ENCODE data around the gene CCDC127. TPM values are rescaled to one million over a fixed set of nuclear protein-coding genes. Genes with fewer than 3 reads are reported as not detected.

CCDC127 gene
- total RNA-seq, 1 donor from 2014 or later: 8.8 TPM

DNA sequence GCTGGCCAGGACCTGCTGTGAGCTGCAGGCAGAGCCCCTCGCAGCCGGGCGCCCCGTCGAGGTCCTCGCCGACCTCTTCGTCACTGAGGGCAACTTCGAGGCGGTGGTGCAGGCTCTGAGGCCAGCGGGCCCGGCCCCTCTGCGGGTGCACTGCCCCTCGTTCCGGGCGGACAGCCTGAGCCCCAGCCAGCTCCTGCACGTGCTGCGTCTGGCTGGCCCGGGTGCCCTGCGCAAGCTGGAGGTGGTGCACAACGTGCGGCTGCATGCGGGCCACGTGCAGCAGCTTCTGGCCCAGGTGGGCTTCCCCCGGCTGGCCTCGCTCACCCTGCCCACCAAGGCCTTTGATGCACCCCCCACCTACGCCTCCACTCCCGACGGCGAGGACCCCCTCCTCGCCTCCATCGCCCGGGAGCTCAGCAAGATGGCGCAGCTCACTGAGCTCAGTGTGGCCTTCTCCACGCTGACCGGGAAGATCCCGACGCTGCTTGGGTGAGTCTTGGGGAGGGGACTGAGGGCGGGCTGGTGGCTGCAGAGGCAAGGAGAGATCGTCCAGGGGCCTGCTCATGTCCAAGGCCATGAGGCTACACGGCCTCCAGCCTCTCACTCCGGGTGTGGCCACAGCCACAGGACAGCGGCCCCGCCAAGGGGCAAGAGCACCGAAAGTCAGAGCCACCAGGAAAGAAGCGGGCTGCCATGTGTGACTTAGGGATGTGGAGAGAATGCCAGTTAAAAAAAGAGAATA, 25.8 kb downstream of the CCDC127 start:
- Histone ChIP-seq H3K4me3 (ENCODE audit: insufficient read depth, low read depth, low read length) (no peak overlapping the region), H4K20me1 (ENCODE audit: insufficient read depth, low read length) (peaks cover 3% of the 10 kb centered on the region), H3K9ac (ENCODE audit: low read length) (no peak overlapping the region), H3K9me3 (ENCODE audit: insufficient read depth, low read depth, low read length) (no peaks in the 10 kb centered on the region), H3K36me3 (ENCODE audit: insufficient read depth, low read length) (no peaks in the 10 kb centered on the region), H3K4me1 (ENCODE audit: insufficient read depth, low read length) (peaks cover 11% of the 10 kb centered on the region), H3K27me3 (ENCODE audit: insufficient read depth, low read length) (peaks cover 9% of the 10 kb centered on the region), H2AFZ (ENCODE audit: low read depth, low read length) (no peak overlapping the region), H3K4me2 (ENCODE audit: low read length) (no peak overlapping the region), H3K79me2 (ENCODE audit: insufficient read depth, low read length) (no peaks in the 10 kb centered on the region), H3K27ac (ENCODE audit: low read depth, low read length) (no peak overlapping the region)
- no peaks in the 10 kb centered on the region for H3K9me3 Mint-ChIP-seq (ENCODE audit: unreplicated experiment)
- TF ChIP-seq EZH2 (IDR thresholded peaks at IDR 0.05; ENCODE audit: insufficient read depth, low read length): no peak
- TF ChIP-seq, protein P1, sequence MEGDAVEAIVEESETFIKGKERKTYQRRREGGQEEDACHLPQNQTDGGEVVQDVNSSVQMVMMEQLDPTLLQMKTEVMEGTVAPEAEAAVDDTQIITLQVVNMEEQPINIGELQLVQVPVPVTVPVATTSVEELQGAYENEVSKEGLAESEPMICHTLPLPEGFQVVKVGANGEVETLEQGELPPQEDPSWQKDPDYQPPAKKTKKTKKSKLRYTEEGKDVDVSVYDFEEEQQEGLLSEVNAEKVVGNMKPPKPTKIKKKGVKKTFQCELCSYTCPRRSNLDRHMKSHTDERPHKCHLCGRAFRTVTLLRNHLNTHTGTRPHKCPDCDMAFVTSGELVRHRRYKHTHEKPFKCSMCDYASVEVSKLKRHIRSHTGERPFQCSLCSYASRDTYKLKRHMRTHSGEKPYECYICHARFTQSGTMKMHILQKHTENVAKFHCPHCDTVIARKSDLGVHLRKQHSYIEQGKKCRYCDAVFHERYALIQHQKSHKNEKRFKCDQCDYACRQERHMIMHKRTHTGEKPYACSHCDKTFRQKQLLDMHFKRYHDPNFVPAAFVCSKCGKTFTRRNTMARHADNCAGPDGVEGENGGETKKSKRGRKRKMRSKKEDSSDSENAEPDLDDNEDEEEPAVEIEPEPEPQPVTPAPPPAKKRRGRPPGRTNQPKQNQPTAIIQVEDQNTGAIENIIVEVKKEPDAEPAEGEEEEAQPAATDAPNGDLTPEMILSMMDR (IDR thresholded peaks at IDR 0.05; ENCODE audit: insufficient read depth, low read depth, low read length): no peak
- DNase-seq (ENCODE audit: low read depth) (no peak), FAIRE-seq (no peak)
- H3K36me3 Mint-ChIP-seq (ENCODE audit: low read depth, unreplicated experiment): peaks cover 5% of the 10 kb centered on the region
- no peak overlapping the region for H3K4me3 Mint-ChIP-seq (ENCODE audit: unreplicated experiment)
- peaks cover 9% of the 10 kb centered on the region for H3K4me1 Mint-ChIP-seq (ENCODE audit: low read depth, unreplicated experiment)
- no peak overlapping the region for H3K27ac Mint-ChIP-seq (ENCODE audit: unreplicated experiment)
- peaks cover 16% of the 10 kb centered on the region for H3K27me3 Mint-ChIP-seq (ENCODE audit: low read depth, unreplicated experiment)

DNA sequence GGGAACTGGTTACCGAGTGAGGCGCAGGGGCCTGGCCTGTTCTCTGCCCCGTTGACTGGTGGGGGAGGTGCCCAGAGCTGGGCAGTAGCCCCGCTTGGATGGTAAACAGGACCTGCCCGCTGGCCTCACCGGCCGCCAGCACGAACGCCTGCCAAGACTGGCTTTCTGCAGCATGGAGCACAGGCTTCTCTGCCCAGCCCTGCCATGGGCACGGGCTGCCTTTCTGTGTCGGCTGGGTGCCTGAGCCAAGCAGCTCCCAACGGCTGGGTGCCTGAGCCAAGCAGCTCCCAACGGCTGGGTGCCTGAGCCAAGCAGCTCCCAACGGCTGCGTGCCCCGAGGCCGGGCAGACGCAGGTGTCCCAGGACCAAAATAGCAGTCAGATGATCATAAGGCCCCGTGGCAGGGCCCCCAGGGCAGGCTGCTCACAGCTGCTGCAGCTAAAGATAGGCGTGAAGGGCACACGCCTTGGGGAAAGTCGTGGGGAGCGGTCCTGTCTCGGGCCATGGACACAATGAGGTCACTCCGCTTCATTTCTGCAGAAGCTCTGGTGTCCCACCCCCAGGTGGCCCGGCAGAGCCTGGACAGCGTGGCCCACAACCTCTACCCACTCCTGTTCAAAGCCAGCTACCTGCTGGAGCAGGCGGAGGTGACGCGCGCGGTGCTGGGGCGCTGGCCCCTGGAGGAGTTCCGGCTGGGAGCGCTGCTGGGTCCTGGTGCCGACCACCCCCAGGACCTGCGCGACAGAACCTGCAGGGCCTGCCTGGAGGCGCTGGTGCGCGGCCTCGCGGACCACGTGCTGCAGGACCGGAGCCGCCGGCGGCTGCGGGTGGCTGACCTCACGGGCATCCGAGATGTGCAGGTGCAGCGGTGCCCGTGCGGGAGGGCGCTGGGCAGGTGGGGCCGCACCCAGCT, 26.7 kb downstream of the CCDC127 start, which contains the start of gene LRRC14B:
Gene LRRC14B, plus strand, starts transcription at position 460 of the 913 bp plus-strand sequence. Its CDS starts 44 bp downstream, at position 504.
- DNase-seq (ENCODE audit: low read depth) (no peak), FAIRE-seq (no peak)
- H3K4me3 Mint-ChIP-seq (ENCODE audit: unreplicated experiment): no peak within 1 kb of the TSS
- no peaks in the 10 kb centered on the region for H3K9me3 Mint-ChIP-seq (ENCODE audit: unreplicated experiment)
- Histone ChIP-seq H3K27ac (ENCODE audit: low read depth, low read length) (no peak within 1 kb of the TSS), H3K36me3 (ENCODE audit: insufficient read depth, low read length) (no peaks in the 10 kb centered on the region), H3K79me2 (ENCODE audit: insufficient read depth, low read length) (no peaks in the 10 kb centered on the region), H2AFZ (ENCODE audit: low read depth, low read length) (no peak within 1 kb of the TSS), H3K27me3 (ENCODE audit: insufficient read depth, low read length) (peaks cover 9% of the 10 kb centered on the region), H3K4me2 (ENCODE audit: low read length) (peak within 1 kb of the TSS; percentile 46), H4K20me1 (ENCODE audit: insufficient read depth, low read length) (peaks cover 3% of the 10 kb centered on the region), H3K9me3 (ENCODE audit: insufficient read depth, low read depth, low read length) (no peaks in the 10 kb centered on the region), H3K4me3 (ENCODE audit: insufficient read depth, low read depth, low read length) (no peak within 1 kb of the TSS), H3K4me1 (ENCODE audit: insufficient read depth, low read length) (peaks cover 11% of the 10 kb centered on the region), H3K9ac (ENCODE audit: low read length) (no peak within 1 kb of the TSS)
- peaks cover 9% of the 10 kb centered on the region for H3K4me1 Mint-ChIP-seq (ENCODE audit: low read depth, unreplicated experiment)
- peaks cover 5% of the 10 kb centered on the region for H3K36me3 Mint-ChIP-seq (ENCODE audit: low read depth, unreplicated experiment)
- no peak within 1 kb of the TSS for H3K27ac Mint-ChIP-seq (ENCODE audit: unreplicated experiment)
- H3K27me3 Mint-ChIP-seq (ENCODE audit: low read depth, unreplicated experiment): peaks cover 16% of the 10 kb centered on the region
- TF ChIP-seq, protein P1 (IDR thresholded peaks at IDR 0.05; ENCODE audit: insufficient read depth, low read depth, low read length): no peak
- TF ChIP-seq EZH2 (IDR thresholded peaks at IDR 0.05; ENCODE audit: insufficient read depth, low read length): peak; percentile 21
